ENCODE results near the gene NKAIN4.
A peak's percentile ranks its signal among the peaks of the same experiment; 100 is the strongest.

NKAIN4 gene

DNA sequence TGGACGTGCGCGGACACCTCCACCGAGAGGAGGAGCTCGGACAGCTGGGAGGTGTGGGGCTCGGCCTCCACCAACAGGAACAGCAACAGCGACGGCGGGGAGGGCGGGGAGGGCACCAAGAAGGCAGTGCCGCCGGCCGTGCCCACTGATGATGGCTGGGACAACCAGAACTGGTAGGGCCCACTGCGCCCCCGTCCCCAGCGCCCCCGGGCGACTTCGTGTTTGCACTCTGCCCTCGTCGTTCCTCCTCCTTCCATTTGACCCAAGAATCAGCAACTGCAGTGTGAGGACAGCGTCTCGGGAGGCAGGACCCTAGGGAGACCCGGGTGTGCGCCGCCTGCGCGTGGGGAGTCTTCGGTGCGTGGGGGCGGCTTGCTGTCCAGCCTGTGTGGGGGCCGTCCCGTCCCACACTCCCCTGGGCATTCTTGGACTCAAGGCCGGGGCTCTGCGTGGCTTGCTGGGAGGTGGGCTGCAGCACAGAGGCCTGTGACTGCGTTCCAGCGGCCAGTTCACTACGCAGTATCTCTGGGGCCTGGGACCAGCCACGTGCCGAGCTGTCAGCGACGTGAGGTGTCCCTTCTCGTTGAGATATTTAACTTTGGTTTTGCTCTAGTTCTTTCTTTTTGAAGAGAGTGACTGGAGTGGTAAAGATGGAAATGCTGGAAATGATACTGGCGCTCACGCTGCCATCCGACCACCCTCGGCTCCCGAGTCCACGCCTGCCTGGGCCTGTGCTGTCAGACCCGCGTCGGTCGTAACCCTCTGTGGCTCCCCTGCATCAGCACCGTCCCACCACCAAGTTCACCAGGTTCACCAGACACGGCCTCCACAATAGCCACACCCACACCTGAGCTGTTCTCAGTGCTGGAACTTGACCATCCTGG, 33.7 kb upstream of the NKAIN4 start:
- DNase-seq (ENCODE audit: low read depth): no peak

DNA sequence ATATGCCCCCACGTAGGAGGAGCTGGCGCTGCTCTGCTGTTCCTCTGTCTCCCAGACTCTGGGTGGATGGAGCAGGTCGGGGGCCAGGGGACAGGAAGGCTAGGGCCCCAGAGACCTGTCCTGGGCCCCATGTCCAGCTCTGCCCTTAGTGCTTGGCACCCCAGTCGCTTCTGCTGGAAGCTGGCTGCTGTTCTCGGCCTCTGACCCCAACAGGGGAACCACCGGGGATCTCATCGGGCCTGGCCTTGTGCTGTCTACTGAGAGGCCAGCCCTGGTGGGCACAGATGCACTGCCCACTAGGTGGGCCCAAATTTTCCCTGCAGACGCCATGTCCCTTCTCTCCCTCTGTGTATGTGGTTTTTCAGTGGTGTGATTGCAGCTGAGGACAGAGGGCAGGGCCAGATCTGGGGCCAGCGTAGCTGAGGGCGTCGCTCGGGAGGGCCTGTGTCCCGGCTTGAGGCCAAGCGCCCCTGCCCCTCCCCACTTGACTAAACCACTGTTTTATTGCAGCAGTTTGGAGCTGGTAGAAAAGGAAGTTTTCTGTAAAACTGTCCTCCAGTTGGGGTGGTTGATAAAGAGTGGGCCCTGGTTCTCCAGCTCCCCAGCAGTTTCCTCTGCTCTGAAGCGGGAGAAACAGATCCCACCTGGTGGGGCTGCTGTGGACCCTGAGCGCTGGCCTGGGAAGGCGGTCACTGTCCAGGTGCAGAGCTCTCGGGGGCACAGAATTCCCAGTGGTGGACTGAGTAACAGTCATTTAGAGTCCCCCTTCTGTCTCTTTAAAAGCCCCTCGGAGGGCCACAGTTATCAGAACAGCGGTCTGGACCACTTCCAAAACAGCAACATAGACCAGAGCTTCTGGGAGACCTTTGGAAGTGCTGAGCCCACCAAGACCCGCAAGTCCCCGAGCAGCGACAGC, 32.8 kb upstream of the NKAIN4 start:
- no peak for DNase-seq (ENCODE audit: low read depth)

DNA sequence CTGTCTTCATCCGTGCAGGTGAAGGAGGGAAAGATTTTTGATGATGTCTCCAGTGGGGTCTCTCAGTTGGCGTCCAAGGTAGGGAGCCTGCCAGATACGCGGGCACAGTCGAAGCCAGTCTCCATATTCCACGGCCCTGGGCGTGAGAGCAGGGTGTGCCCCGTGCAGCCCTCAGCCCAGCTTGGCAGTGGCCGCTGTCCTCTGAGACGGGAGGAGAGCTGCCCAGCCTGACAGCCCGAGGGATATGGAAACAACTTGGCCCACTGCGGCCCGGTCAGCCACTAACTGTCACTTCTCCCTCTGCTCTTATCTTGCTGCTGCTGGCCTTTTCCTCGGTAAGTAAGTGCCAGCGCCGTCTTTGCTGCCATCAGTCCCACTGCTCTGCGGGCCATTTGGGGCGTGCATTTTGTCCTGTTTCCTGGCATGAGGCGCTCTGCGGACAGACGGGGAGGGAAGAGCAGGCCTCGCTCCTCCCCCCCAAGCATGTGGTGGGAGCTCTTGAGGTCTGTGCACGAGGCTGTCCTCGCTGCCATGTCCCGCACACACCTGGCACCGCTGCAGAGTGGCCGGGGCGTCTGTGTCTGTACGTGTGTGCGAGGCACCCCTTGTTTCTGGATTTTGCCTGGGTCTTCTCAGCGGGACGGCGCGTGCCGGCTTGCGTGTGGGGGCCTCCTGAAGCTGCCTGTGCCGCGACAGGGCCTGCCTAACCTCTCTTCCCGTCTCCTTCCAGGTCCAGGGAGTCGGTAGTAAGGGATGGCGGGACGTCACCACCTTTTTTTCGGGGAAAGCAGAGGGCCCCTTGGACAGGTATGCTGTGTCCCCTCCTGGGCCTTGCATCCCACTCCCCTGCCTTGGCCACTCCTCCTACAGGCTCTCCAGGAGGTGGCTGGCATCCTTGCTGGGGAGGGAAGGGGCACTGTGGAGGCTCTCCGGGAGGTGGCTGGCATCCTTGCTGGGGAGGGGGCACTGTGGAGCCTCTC, 31.7 kb upstream of the NKAIN4 start:
- no peak for DNase-seq (ENCODE audit: low read depth)

DNA sequence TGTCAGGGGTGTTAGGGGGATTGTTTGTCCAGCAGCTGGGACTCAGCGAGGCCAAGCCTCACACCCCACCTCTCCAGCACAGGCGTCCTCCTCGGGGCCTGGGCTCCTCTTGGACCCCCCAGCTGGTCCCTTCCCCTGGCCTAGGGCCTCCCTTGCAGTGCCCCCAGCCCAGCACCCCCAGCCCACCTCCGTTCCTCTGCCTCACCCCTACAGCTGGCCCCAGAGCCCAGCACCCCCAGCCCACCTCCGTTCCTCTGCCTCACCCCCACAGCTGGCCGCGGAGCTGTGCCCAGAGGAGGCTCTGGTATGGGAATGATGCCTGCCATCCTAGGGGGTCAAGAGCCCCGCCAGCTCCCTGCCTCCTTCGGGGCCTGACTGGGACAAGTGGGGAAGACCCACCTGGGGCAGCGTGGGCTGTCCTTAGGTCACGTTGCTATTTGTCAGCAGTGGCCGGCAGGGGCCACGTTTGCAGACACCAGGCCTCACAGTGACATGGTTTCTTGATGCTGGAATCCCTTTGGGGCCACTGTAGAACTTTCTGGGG, 30.8 kb upstream of the NKAIN4 start:
- DNase-seq (ENCODE audit: low read depth): no peak

DNA sequence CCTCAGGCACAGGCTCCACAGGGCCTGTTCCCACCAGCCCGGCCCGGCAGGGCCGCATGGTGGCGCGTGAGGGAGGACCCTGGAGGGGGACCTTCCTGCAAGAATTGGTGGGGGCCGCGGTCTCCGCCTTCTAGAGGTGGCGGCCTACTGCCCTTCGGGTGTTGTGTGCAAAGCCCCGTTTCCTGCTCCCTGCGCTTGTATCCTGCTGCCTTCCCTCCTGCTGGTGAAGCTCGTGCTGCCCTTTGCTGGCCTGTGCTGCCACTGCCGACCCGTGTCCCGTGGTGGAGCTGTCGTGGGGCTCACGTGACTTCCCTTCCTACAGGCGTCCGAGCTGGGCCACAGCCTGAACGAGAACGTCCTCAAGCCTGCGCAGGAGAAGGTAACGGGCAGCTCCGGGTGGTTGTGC, 30.3 kb upstream of the NKAIN4 start:
- no peak for DNase-seq (ENCODE audit: low read depth)

DNA sequence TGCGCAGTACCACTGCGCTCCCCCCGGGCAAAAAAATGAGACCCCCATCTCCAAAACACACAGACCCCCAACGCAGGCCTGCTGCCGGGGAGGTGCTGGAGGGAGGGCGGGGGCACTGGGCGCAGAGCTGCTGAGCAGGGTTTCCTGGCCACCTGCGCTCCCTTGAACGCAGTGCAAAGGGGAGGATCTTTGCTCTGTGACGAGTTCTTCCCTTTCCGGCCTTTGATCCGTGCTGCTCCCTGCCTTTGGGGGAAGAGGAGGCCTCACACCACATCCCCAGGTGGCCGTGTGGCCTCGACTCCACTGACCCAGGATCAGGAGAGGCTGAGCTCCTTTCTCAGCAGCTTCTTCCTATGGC, 29.8 kb upstream of the NKAIN4 start:
- DNase-seq (ENCODE audit: low read depth): no peak

DNA sequence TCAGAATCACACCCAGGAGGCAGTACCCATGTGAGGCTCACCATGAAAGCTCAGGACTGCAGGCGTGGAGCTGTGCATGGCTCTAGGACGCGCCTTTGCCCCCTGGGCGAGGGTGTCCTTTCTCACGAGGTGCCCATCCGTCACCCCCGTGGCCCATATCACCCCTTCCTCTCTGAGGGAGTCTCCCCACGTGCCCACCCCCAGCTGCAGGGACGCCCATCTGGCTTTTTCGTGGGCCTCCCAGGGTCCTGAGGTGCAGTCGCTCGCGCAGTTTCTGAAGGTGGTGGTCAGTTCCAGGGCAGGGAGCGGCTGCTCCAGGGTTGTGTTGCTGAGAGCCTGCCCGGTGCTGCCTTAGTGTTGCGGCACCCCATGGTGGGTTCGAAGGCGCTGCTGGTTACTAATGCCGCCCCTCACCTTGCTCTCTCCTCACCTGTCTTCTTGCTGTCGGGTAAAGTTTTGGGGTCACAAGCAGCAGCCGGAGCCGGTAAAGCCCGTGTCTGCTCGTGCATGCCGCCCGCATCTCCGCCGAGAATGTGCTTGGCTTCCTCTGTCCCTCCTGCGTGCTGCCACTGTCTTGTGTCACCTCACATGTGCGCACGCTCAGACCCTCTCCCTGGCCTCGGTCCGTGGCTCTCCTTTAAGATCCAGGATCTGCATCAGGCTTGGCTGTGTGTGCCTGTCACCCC, 29.3 kb upstream of the NKAIN4 start:
- no peak for DNase-seq (ENCODE audit: low read depth)

DNA sequence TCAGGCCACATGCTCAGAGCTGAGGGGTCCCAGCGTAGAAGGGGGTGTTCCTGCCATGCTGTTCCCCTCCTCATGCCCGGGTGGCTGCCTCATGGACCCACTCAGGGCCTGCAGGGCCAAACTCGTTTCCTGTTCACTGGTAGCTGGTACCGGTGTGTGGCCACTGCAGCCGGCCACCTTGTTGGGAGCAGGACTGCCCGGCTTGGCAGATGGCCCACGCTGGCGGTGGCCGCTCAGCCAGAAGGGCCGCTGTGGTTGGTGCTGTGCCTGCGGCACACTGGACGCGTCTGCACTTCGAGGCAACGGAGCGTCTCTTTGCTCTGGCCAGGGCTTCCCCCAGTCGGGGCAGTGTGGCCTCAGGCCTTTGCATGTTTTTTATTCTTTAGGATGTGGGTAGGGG, 28.7 kb upstream of the NKAIN4 start:
- DNase-seq (ENCODE audit: low read depth): no peak

DNA sequence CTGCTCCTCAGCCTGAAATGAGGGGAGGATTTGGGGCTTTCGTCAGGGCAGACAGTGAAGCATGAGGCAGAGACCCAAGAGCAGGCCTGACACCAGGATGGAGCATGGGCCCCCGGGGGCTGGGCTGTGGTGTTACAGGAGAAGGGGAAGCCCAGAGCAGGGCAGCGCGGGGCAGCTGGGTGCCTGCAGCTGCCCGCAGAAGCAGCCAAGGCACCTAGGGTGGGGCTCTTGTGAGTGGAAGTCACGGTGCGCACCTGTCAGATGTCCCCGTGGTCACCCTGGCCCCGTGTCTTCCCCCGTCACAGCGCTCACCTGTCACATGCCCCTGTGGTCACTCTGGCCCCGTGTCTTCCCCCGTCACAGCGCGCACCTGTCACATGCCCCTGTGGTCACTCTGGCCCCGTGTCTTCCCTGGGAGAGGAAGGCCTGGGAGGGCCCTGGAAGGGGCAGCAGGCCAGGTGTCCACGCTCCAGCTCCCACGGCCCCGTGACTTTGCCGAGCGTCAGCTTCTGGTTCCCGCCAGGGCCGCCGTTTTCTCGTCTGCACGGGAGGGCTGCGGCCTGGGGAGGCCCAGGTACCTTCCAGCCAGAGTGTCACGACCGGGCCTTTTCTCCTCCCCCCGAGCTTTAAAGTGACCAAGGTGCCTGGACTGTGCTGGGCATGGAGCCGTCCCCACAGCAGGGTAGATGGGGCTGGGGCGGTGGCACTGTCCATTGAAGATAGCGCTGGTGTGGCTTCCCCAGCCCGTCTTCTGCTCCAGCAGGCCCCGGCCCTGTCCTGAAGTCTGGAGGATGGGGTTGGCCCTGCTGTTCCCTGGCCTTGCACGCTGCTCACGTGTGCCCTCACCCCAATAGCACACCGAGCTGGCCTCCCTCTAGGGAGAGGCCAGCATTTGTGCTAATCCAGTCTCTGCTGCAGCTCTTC, 27.7 kb upstream of the NKAIN4 start:
- DNase-seq (ENCODE audit: low read depth): no peak

DNA sequence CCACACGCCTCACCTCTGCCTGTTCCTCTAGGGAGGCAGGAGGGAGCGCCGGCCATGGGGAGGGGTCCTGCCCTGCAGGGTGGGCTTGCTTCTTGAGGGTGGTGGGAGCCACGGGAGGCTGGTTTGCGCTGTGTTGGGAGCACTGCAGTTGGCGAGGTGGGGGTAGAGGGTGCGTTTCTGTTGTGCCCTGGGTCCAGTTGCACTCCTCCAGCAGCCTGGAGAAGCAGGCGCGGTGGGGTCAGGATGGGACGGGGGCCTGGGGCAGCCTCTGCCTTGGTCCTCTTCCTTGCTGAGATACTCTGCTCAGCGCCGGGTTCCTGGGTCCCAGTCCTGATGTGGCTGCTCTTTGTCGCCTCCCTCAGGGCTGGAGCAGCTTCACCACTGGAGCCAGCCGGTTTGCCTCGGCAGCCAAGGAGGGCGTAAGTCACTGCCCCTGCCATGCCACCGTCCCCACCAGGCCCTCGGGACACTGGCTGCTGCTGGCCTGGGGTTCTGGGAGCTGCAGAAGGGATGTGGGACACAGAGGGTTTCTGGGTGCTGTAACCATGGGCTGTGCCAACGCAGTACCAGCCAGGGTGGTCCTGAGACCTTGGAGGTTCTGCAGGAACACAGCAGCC, 26.8 kb upstream of the NKAIN4 start:
- DNase-seq (ENCODE audit: low read depth): peak; percentile 39

DNA sequence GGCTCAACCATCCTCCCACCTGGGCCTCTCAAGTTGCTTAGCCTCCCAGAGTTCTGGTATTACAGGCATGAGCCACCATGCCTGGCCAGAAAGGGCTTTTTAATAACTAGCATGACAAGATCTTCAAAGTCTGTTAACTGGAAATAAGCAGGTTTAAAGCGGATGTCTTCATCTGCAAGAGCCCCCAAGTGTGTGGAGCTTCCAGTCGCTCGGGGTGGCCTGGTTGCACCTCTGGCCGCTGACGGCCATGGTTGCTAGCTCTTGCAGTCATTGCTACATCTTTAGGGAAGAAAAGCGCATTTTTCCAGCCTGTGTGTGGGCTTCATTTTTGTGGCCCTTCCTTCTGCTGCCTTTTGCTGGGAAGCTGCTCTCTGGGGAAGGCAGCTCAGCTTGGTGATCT, 26.1 kb upstream of the NKAIN4 start:
- DNase-seq (ENCODE audit: low read depth): no peak

DNA sequence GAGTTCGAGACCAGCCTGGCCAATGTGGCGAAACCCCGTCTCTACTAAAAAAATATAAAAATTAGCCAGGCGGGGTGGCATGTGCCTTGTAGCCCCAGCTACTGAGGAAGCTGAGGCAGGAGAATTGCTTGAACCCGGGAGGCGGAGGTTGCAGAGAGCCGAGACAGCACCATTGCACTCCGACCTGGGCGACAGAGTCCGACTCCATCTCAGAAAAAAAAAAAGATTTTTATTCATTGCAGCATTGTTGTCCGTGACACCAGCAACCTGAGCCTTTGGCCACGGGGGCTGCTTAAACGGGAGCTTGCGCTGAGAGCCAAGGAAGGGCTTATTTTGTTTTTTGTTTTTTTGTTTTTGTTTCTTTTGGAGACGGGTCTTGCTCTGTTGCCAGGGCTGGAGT, 25.7 kb upstream of the NKAIN4 start:
- DNase-seq (ENCODE audit: low read depth): no peak

DNA sequence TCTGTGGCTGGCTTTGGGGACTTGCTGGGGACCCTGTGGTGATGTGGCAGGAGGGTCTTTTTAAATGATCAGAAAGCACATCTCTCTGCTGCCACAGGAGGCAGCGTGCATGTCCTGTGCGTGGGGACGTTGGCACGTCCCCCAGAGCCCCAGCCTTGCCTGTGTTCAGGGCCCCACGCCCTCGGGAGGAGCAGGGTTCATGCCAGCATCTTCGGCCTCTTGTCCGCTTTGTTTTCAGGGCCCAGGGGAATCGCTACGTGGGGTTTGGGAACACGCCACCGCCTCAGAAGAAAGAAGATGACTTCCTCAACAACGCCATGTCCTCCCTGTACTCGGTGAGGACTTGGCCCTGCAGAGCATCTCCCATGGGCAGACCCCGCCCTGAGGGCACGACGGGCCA, 24.4 kb upstream of the NKAIN4 start:
- DNase-seq (ENCODE audit: low read depth): no peak

DNA sequence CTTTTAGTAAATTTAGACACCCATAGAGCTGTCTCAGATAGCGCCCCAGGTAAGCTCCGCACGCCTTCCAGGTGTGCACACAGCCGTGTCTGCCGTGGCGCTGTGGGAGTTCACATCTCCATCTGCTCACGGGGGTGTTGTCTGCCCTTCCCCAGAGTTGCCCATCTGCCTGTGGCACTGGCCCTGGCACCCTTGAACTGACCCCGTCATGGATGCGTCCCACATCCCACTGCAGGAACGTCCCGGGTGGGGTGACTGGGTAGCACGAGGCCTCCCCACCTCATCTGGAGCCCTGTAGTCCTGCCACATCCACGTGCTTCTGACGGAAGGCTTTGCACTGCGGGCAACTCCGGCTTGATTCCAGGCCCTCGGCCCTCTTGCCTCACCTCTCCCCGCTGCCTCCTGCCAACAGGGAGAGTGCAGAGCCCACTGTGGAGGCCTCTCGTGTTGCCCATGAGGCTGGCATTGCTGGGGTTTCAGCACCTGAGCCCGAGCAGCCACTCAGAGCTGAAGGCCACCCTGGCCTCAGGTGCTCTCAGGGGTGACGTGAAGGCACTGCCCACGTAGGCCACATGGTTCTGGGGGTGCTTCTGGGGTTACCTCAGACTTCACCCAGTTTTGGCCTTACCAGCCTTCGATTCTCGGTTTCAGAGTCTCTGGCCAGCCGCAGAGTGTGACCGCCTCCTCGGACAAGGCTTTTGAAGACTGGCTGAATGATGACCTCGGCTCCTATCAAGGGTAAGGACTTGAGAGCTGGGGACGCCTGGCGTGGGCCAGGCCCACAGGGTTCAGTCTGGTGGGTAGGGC, 23.4 kb upstream of the NKAIN4 start:
- DNase-seq (ENCODE audit: low read depth): no peak

DNA sequence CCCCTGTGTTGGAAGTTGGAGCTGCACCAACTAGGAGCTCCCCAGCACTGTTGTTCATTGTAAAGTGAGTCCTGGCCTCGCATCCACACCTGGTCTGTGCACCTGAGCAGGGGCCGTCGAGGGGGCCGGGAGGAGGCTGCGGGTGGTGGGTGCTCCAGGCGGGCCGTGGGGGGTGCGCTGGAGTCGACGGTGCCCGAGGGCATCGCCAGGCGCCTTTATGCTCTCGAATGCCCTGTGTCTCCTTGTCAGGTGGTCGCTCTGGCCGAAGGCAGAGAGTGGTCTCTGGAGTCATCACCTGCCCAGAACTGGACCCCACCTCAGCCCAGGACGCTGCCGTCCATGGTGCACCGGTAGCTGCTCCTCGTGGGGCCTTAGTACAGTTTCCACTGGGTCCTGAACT, 22.7 kb upstream of the NKAIN4 start:
- DNase-seq (ENCODE audit: low read depth): no peak

DNA sequence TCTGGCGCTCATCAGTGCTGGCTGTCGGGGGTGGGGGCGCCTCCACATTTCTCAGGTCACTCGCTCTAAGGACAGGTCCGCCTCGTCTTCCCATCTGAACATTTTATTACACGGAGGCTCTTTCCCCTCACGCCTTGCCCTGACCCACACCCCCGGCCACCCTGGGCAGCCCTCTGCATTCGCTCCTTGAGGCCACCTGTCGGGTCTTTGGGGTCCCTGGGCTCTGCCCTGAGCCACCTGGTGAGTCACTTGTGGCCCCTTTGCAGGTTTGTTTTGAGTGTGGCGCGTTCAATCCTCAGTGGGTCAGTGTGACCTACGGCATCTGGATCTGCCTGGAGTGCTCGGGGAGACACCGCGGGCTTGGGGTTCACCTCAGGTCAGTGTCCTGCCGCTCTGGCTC, 21.6 kb upstream of the NKAIN4 start:
- DNase-seq (ENCODE audit: low read depth): no peak

DNA sequence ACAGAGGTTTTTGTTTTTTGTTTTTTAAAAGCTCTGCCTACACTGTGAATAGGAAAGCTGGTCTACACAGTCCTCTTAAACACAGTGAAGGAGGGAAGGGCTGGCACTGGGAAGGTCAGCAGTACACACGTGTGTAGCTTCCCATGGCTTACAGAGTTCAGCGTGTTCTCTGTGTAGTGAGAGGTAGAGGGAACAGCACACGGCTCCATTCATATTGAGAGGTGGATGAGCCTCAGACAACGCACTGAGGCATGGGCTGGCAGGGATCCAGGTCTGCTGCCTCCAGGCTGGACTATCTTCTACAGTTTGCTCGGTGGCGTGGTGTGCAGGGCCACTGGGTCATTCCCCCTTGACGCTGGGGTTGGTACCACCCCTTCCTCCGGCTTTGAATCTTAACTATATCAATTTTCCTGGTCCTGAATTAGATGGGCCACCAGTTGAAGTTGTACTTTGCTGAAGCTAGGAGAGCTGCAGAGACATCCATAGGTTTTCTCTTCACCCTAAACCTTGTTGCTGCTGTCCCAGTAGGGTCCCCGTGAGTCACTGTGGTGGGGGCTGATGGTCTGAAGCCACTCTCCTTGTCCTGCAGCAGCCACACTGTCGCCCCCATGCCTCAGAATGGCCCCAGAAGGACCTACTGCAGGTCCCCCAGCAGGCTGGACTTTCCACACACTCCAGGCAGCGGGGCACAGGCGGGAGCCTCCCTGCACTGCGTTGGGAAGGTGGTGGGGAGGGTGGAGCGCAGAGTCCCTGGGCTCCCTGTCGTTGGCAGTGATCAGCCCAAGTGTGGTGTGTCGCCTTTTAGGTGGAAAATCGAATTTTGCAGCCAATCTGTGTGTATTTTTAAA, 20.3 kb upstream of the NKAIN4 start:
- DNase-seq (ENCODE audit: low read depth): peak; percentile 47

Data from ELR (cell line).